Motor neuron (in vitro differentiated cells): ENCODE results near the gene GLRA2. TPM values are rescaled to one million over a fixed set of nuclear protein-coding genes. Genes with fewer than 3 reads are reported as not detected.
"Not testable (repeated sequence)": the region's sequence is repeated elsewhere in the genome, so short reads cannot be mapped to it uniquely, and the experiment has no call there.

Experiments used
- ATAC-seq, 8 experiments: fragments of 200-7000 bp; cut with Tn5 transposase; replicated peaks in 6 of 8; 2 replicates each; pipeline ENCODE4 v1.8.0; 2021; ENCODE audit warnings: mild to moderate bottlenecking in 8 of 8, moderate library complexity in 8 of 8
- H3K27ac ChIP-seq, 2 donors: fragments of 250-450 bp; sonication (Bioruptor Pico); 2 replicates each; pipeline ENCODE4 v1.9.0; 2021; ENCODE audit warnings: antibody characterized with exemption in 2 of 2, mild to moderate bottlenecking in 2 of 2, moderate library complexity in 1 of 2
- H3K4me1 ChIP-seq, 2 donors: fragments of 250-450 bp; sonication (Bioruptor Pico); replicated peaks in 1 of 2; 2 replicates each; pipeline ENCODE4 v1.6.1; 2021; ENCODE audit warnings: antibody characterized with exemption in 2 of 2, mild to moderate bottlenecking in 2 of 2, moderate library complexity in 1 of 2
- H3K4me3 ChIP-seq, 5 donors: fragments of 250-450 bp; sonication (Bioruptor Pico); 2 replicates each; pipeline ENCODE4 v1.9.0; 2021; ENCODE audit warnings: antibody characterized with exemption in 5 of 5, mild to moderate bottlenecking in 5 of 5, moderate library complexity in 4 of 5
- WGBS, 10 experiments: fragments of 450-650 bp; shearing (Covaris generic); methylation state at CpG; one replicate each; pipeline ENCODE4 v1.0.0; 2022; 5-methylcytosine and 5-hydroxymethylcytosine counted together
- in situ Hi-C, 9 experiments: fragments of 400-800 bp; cut with MboI; loops; one replicate each; pipeline ENCODE4 v1.15.0; 2021; ENCODE audit warnings: low sequenced_read_pairs in 9 of 9, low pct_unique_long_range_greater_than_20kb in 2 of 9; ENCODE audit not compliant: unreplicated experiment in 9 of 9
- total RNA-seq, 8 experiments: library from RNA; unstranded; fragments of 300-600 nt; gene quantifications; 2 replicates each; pipeline versions ENCODE4 v1.2.3 to v1.2.4, GENCODE V29; 2022

GLRA2 gene
- total RNA-seq, 8 experiments from 2014 or later, result 0.10 to 68.8 (median 36.1) TPM; not detected in 1

- WGBS, 10 experiments, result 0 to 100% (median 75%) methylated on average over 1 to 3 of the region's 5 CpGs; no CpG with 5 or more reads in 6 of the 10 experiments
- H3K4me3 ChIP-seq, H3K27ac ChIP-seq, in situ Hi-C loops, H3K4me1 ChIP-seq, ATAC-seq: not testable (repeated sequence)
Observed at GRCh38 chrX:14612450-14612849, 83.1 kb downstream of the GLRA2 start.

GRCh38 chrX:14616301-14616700 lies 87.0 kb downstream of the GLRA2 start:
- Histone ChIP-seq H3K4me1 (no peaks in the 10 kb centered on the region), H3K4me3 (no peak overlapping the region), H3K27ac (no peak overlapping the region)
- no peak for ATAC-seq
- WGBS, 10 experiments, result 0 to 100% (median 62%) methylated on average over 1 to 4 of the region's 4 CpGs; no CpG with 5 or more reads in 2 of the 10 experiments
- in situ Hi-C loops, result no loop called here

DNA sequence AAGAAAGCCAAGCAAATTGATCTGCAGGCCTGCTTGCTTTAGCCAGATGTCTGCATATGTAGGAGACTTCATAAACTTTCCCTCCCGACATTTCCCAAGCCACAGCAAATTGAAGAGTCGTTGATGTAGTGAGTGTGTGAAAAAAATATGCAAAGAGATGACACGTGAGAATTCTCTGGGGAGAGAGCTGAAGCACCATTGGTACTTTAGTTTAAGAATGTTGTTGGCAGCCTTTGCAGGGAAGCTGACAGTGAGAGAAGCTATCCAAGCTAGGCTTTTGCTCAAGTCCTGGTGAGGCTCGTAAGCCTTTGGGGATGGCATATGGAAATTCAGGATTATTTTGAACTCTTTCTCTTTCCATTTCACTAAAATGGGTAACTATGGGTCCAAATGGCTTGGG lies 87.5 kb downstream of the GLRA2 start:
- 10 to 62% (median 37%) methylated on average over 2 to 4 of the region's 4 CpGs; no CpG with 5 or more reads in 6 of the 10 experiments for WGBS, 10 experiments
- no peaks in the 10 kb centered on the region for H3K4me1 ChIP-seq
- peak in 2 of 8 experiments; percentile 25 to 31 for ATAC-seq
- in situ Hi-C loops, result no loop called here
- no peak overlapping the region for H3K27ac ChIP-seq
- H3K4me3 ChIP-seq, result no peak overlapping the region

DNA sequence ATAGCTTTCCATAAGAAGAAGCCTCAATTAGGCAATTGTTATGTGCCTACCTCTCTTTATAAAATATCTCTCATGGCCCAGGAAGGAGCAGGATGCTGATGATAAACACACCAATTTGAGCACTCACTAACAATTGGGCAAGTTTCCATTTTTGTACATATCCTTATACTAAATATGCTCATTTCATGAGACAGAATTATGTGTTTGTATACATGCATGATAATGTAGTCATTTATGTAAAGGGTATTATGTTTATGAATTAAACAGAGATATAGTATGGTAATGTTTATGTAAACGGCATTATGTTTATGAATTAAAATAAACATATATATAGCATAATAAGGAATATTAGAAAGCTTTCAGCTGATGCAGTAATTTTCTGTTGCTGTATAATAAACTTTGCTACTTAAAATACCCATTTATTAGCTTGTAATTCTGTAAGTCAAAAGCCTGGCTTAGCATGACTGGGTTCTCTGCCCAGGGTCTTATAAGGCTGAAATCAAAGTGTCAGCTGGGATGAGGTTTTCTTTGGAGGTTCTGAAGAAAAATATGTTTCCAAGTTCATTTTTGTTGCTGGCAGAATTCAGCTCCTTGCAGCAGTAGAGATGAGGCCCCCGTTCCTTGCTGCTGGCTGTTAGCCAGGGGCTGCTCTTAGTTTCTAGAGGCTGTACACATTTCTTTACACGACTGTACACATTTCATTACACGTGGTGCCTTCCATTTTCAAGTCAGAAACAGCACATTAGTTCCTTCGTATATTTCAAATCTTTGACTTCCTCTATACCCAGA lies 89.0 kb downstream of the GLRA2 start:
- Histone ChIP-seq H3K4me3 (no peak overlapping the region), H3K27ac (no peak overlapping the region), H3K4me1 (no peaks in the 10 kb centered on the region)
- 7 to 100% (median 72%) methylated on average over 1 to 5 of the region's 5 CpGs; no CpG with 5 or more reads in 5 of the 10 experiments for WGBS, 10 experiments
- peak in 1 of 8 experiments; percentile 56 for ATAC-seq
- in situ Hi-C loops, result no loop called here

- Histone ChIP-seq H3K27ac (no peak overlapping the region), H3K4me1 (no peaks in the 10 kb centered on the region), H3K4me3 (no peak overlapping the region)
- 13 to 100% (median 90%) methylated on average over 1 to 3 of the region's 3 CpGs; no CpG with 5 or more reads in 3 of the 10 experiments for WGBS, 10 experiments
- ATAC-seq, result peak in 1 of 8 experiments; percentile 73
- in situ Hi-C loops, result no loop called here
Observed at GRCh38 chrX:14630733-14631132, 101.4 kb downstream of the GLRA2 start.

GRCh38 chrX:14641681-14642655 lies 112.6 kb downstream of the GLRA2 start:
- in situ Hi-C loops, result no loop called here
- WGBS, 10 experiments, result 0 to 100% (median 89%) methylated on average over 1 to 3 of the region's 4 CpGs; no CpG with 5 or more reads in 7 of the 10 experiments

GRCh38 chrX:14660970-14661369 lies 131.6 kb downstream of the GLRA2 start:
- H3K27ac ChIP-seq, result no peak overlapping the region
- H3K4me1 ChIP-seq, result no peaks in the 10 kb centered on the region
- in situ Hi-C loops, result no loop called here
- WGBS, 10 experiments, result 54 to 100% (median 90%) methylated on average over 1 to 2 of the region's 2 CpGs; no CpG with 5 or more reads in 4 of the 10 experiments
- no peak for ATAC-seq
- H3K4me3 ChIP-seq, result no peak overlapping the region

More at GRCh38 chrX:14641681-14642655, 112.6 kb downstream of the GLRA2 start:
- peak in 6 of 8 experiments; percentile 38 to 56 (median 48) for ATAC-seq
- Histone ChIP-seq H3K4me3 (no peak overlapping the region), H3K27ac (no peak overlapping the region), H3K4me1 (no peaks in the 10 kb centered on the region)

- peaks cover 5 to 6% of the 10 kb centered on the region in 2 donors for H3K4me1 ChIP-seq
- H3K27ac ChIP-seq, result no peak overlapping the region
- H3K4me3 ChIP-seq, result no peak overlapping the region
- in situ Hi-C loops, result no loop called here
- WGBS, 10 experiments, result 67 to 100% (median 86%) methylated on average over 1 of the region's 1 CpG; no CpG with 5 or more reads in 5 of the 10 experiments
- no peak for ATAC-seq
Observed at GRCh38 chrX:14670819-14671218, 141.5 kb downstream of the GLRA2 start.

DNA sequence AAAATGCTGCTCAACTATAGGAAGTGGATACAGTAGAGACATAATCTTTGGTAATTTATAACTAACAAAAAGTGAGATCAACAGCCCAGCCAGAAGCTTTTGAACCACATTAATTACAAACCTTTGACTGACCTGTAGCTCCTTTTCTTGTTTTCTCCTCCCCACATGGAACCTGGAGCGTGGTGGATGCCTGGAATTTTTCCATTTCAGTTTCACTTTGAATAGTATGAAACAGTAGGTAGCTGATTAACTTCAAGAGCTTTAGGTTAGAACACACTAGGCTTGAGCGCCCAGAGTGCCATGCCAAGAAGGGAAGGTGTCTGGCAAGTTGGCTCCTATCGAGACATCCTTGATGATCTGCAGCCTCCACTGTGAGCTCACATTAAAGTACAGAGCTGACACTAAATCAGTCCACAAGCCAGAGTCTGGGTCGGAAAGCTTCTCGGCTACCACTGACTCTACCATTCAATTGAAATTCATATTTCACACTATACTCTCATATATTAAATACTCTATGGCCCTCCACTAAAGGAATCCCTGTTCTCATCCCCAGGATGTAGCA lies 143.4 kb downstream of the GLRA2 start:
- Histone ChIP-seq H3K4me1 (peaks cover 5 to 6% of the 10 kb centered on the region in 2 donors), H3K27ac (no peak overlapping the region), H3K4me3 (no peak overlapping the region)
- no peak for ATAC-seq
- WGBS, 10 experiments, result 0 to 100% (median 60%) methylated on average over 1 to 3 of the region's 5 CpGs; no CpG with 5 or more reads in 5 of the 10 experiments
- in situ Hi-C loops, result no loop called here

- WGBS, 10 experiments, result no CpG with 5 or more reads among the region's 1 CpG
Observed at GRCh38 chrX:14673236-14673635, 143.9 kb downstream of the GLRA2 start.

GRCh38 chrX:14673764-14674163 lies 144.4 kb downstream of the GLRA2 start:
- H3K27ac ChIP-seq, result no peak overlapping the region
- WGBS, 10 experiments, result 0 to 100% (median 60%) methylated on average over 1 to 4 of the region's 4 CpGs; no CpG with 5 or more reads in 5 of the 10 experiments
- H3K4me3 ChIP-seq, result no peak overlapping the region
- ATAC-seq, result peak; percentile 89 to 99 (median 98)
- H3K4me1 ChIP-seq, result peaks cover 5 to 6% of the 10 kb centered on the region in 2 donors
- in situ Hi-C loops, result no loop called here

More at GRCh38 chrX:14673236-14673635, 143.9 kb downstream of the GLRA2 start:
- Histone ChIP-seq H3K27ac (no peak overlapping the region), H3K4me3 (no peak overlapping the region), H3K4me1 (peaks cover 5 to 6% of the 10 kb centered on the region in 2 donors)
- peak in 2 of 8 experiments; percentile 22 to 23 for ATAC-seq
- in situ Hi-C loops, result no loop called here

- no peak for ATAC-seq
- no peak overlapping the region for H3K27ac ChIP-seq
- in situ Hi-C loops, result no loop called here
- no peak overlapping the region for H3K4me3 ChIP-seq
- WGBS, 10 experiments, result 33 to 100% (median 100%) methylated on average over 1 of the region's 1 CpG; no CpG with 5 or more reads in 7 of the 10 experiments
- H3K4me1 ChIP-seq, result peaks cover 5 to 6% of the 10 kb centered on the region in 2 donors
Observed at GRCh38 chrX:14675500-14675899, 146.2 kb downstream of the GLRA2 start.
